Vein endothelial cell (primary cell): ENCODE data around the gene ZSCAN16. TPM values are rescaled to one million over a fixed set of nuclear protein-coding genes. Genes with fewer than 3 reads are reported as not detected.

Experiments
- total RNA-seq: library from RNA; depleted of rRNA; stranded (reverse); fragments of >200 nt; gene quantifications from 2 replicates; pipeline ENCODE4 v1.2.3, GENCODE V29; 2012

ZSCAN16 gene
- total RNA-seq: 8.2 and 11.1 TPM in 2 replicates

GRCh38 chr6:28124350-28124970 lies at the start of gene ZSCAN16:
TSS of gene ZSCAN16 (plus strand) at chr6:28124609. CDS start at chr6:28125444, 835 bp downstream.

DNA sequence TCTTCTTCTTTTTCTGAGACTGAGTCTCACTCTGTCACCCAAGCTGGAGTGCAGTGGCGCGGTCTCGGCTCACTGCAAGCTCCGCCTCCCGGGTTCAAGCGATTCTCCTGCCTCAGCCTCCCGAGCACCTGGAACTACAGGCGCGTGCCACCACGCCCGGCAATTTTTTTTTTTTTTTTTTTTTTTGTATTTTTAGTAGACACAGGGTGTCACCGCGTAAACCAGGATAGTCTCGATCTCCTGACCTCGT lies 44.1 kb upstream of the ZSCAN16 start, which contains the start of gene ZNF165:
ZNF165 (plus strand) TSS at position 188 of the 250 bp plus-strand sequence. CDS start 4,913 bp downstream, outside the sequence.

DNA sequence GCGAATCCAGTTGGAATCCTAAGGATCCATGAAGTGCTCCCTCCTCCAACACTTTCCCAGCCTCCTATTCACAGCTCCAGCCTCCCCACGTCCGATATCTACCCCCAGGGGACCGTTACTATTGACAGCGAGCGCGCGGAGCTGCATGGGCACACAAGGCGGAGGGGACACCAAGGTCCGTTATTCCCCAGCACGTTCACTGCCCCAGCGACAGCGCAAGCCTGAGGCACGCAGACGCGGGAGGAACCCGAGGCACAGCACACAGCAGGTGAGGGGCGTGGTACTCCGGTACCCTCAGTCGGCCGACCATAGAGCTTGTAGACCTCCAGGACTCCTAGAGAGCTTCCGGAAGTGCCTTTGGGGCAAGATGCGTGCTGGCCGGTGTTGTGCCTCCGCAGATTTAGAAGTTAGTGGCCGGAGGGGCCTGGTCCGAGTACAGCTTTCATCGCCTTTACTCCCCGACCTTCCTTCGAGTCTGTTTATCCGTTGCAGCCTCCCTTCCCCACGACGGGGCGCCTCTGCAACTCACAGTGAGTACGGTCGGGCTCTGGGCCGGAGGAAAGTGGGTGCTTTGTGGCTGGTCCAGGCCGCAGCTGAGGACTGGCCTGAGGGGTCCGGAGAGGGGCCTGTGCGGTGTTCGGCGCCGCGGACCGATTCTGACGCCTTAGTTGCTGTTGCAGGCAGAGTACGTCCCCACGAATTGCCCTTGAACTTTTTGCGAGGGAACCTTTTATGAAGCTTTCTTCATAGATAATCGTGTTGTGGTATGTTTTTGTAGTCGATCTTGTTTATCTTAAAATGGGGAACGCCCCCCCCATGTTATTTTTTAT lies 17.3 kb downstream of the ZSCAN16 start, which contains the start of gene ZKSCAN8:
ZKSCAN8 (plus strand) TSS at position 384 of the 830 bp plus-strand sequence. CDS start 6,525 bp downstream, outside the sequence.

Other genes with a start within 250 kb of the ZSCAN16 start
- gene OR2B2, start 212.2 kb upstream of the ZSCAN16 start, total RNA-seq: not detected in 2 replicates
- not detected in 2 replicates for gene OR2B6, start 167.4 kb upstream of the ZSCAN16 start, total RNA-seq
- gene ZNF165, start 44.0 kb upstream of the ZSCAN16 start, total RNA-seq: under 0.01 and 0.67 TPM in 2 replicates
- 19.9 and 20.9 TPM in 2 replicates for gene ZKSCAN8, start 17.3 kb downstream of the ZSCAN16 start, total RNA-seq
- gene ZSCAN9, start 100.7 kb downstream of the ZSCAN16 start, total RNA-seq: 16.7 and 20.6 TPM in 2 replicates
- gene ZKSCAN4, start 127.7 kb downstream of the ZSCAN16 start, total RNA-seq: 4.2 and 4.5 TPM in 2 replicates
- gene NKAPL, start 134.7 kb downstream of the ZSCAN16 start, total RNA-seq: 0.33 and 0.57 TPM in 2 replicates
- 16.0 and 17.2 TPM in 2 replicates for gene ZSCAN26, start 142.5 kb downstream of the ZSCAN16 start, total RNA-seq
- 6.5 and 7.8 TPM in 2 replicates for gene PGBD1, start 157.0 kb downstream of the ZSCAN16 start, total RNA-seq
- 6.9 and 11.6 TPM in 2 replicates for gene ZSCAN31, start 211.5 kb downstream of the ZSCAN16 start, total RNA-seq
- gene ZKSCAN3, start 225.3 kb downstream of the ZSCAN16 start, total RNA-seq: 3.4 and 3.6 TPM in 2 replicates